Measurements from ENCODE around the gene TEAD4.

- TF ChIP-seq EZH2 (IDR thresholded peaks at IDR 0.05; ENCODE audit: low read depth, unreplicated experiment) = no peak
- TF ChIP-seq, protein P1, sequence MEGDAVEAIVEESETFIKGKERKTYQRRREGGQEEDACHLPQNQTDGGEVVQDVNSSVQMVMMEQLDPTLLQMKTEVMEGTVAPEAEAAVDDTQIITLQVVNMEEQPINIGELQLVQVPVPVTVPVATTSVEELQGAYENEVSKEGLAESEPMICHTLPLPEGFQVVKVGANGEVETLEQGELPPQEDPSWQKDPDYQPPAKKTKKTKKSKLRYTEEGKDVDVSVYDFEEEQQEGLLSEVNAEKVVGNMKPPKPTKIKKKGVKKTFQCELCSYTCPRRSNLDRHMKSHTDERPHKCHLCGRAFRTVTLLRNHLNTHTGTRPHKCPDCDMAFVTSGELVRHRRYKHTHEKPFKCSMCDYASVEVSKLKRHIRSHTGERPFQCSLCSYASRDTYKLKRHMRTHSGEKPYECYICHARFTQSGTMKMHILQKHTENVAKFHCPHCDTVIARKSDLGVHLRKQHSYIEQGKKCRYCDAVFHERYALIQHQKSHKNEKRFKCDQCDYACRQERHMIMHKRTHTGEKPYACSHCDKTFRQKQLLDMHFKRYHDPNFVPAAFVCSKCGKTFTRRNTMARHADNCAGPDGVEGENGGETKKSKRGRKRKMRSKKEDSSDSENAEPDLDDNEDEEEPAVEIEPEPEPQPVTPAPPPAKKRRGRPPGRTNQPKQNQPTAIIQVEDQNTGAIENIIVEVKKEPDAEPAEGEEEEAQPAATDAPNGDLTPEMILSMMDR (conservative IDR thresholded peaks at IDR 0.05; ENCODE audit: low read depth in 2 of 2) = no peak
- TF ChIP-seq POLR2AphosphoS5 (IDR thresholded peaks at IDR 0.05; ENCODE audit: low read depth) = no peak
- TF ChIP-seq CREB1 (CRISPR knock-in tag; IDR thresholded peaks at IDR 0.05; ENCODE audit: low read depth) = no peak
- TF ChIP-seq REST (IDR thresholded peaks at IDR 0.05; ENCODE audit: unreplicated experiment) = no peak
- no peak for TF ChIP-seq ZNF462 (CRISPR knock-in tag; IDR thresholded peaks at IDR 0.05)
- no peak for TF ChIP-seq STAT1 (IDR thresholded peaks at IDR 0.05; ENCODE audit: unreplicated experiment)
- TF ChIP-seq NANOG (IDR thresholded peaks at IDR 0.05; ENCODE audit: borderline replicate concordance) = no peak
- no peak for TF ChIP-seq EZH2phosphoT487 (IDR thresholded peaks at IDR 0.05; ENCODE audit: unreplicated experiment)
- TF ChIP-seq ZNF114 (CRISPR knock-in tag; IDR thresholded peaks at IDR 0.05) = no peak
- TF ChIP-seq ZNF331 (CRISPR knock-in tag; IDR thresholded peaks at IDR 0.05; ENCODE audit: low read depth) = no peak
- TF ChIP-seq JUNB (IDR thresholded peaks at IDR 0.05; ENCODE audit: unreplicated experiment) = no peak
- TF ChIP-seq ETS1 (IDR thresholded peaks at IDR 0.05) = no peak
Measured at GRCh38 chr12:2936301-2936700, 22.9 kb upstream of the TEAD4 start.
